WTC11 (cell line): ENCODE measurements around the gene SKA2. TPM values are rescaled to one million over a fixed set of nuclear protein-coding genes. Genes with fewer than 3 reads are reported as not detected.
A peak's percentile ranks its signal among the peaks of the same experiment; 100 is the strongest.

Experiments
- ATAC-seq: fragments of 200-7000 bp; cut with Tn5 transposase; 2 replicates; pipeline ENCODE4 v1.10.0; 2021; ENCODE audit warnings: mild to moderate bottlenecking, moderate library complexity
- CTCF ChIA-PET: fragments of 300-600 bp; sonication (Branson Sonifier 250); formaldehyde crosslinking; loops from one replicate; lab custom pipeline; 2021; ENCODE audit warnings: antibody characterized with exemption; lab: Charles Lee
- POLR2A ChIA-PET: fragments of 350-600 bp; sonication (Branson Sonifier 250); formaldehyde crosslinking; loops from one replicate; lab custom pipeline; 2021; ENCODE audit warnings: antibody characterized with exemption; lab: Charles Lee
- DNase-seq: peaks from one replicate; pipeline ENCODE4 v3.0.0; 2021; ENCODE audit warnings: low spot score
- H3K27ac Mint-ChIP-seq: 2 replicates; pipeline ENCODE4 v1.8.0; 2021; ENCODE audit warnings: mixed read lengths
- H3K27me3 Mint-ChIP-seq: 2 replicates; pipeline ENCODE4 v1.8.0; 2021; ENCODE audit warnings: low read depth, mild to moderate bottlenecking, moderate library complexity, mixed read lengths
- H3K36me3 Mint-ChIP-seq: 2 replicates; pipeline ENCODE4 v1.8.0; 2021; ENCODE audit warnings: mixed read lengths
- H3K4me1 Mint-ChIP-seq: 2 replicates; pipeline ENCODE4 v1.8.0; 2022; ENCODE audit warnings: mixed read lengths
- H3K4me3 Mint-ChIP-seq: 2 replicates; pipeline ENCODE4 v1.8.0; 2021; ENCODE audit warnings: mild to moderate bottlenecking, moderate library complexity, mixed read lengths
- H3K9me3 Mint-ChIP-seq: 2 replicates; pipeline ENCODE4 v1.8.0; 2021; ENCODE audit warnings: mixed read lengths
- E2F5 ChIP-seq: sonication (generic); formaldehyde crosslinking; IDR thresholded peaks from 2 replicates; pipeline ENCODE4 v1.8.1; 2022; ENCODE audit warnings: mild to moderate bottlenecking, moderate library complexity, missing genetic modification reagents
- ESRRA ChIP-seq: sonication (generic); formaldehyde crosslinking; IDR thresholded peaks from 2 replicates; pipeline ENCODE4 v1.8.1; 2022; ENCODE audit warnings: mild to moderate bottlenecking, missing genetic modification reagents, borderline replicate concordance
- FOXJ3 ChIP-seq: sonication (generic); formaldehyde crosslinking; IDR thresholded peaks from 2 replicates; pipeline ENCODE4 v1.9.0; 2021; ENCODE audit warnings: missing genetic modification reagents, mild to moderate bottlenecking, borderline replicate concordance
- HMGA2 ChIP-seq: fragments of 250-450 bp; sonication (Bioruptor Pico); IDR thresholded peaks from 2 replicates; pipeline ENCODE4 v1.4.0; 2021; ENCODE audit warnings: mild to moderate bottlenecking, moderate library complexity
- MAX ChIP-seq: sonication (generic); formaldehyde crosslinking; IDR thresholded peaks from 2 replicates; pipeline ENCODE4 v1.8.0; 2022; ENCODE audit warnings: mild to moderate bottlenecking, missing genetic modification reagents
- MYBL2 ChIP-seq: sonication (generic); formaldehyde crosslinking; IDR thresholded peaks from 2 replicates; pipeline ENCODE4 v1.8.1; 2023; ENCODE audit warnings: mild to moderate bottlenecking, moderate library complexity, missing genetic modification reagents
- NR3C1 ChIP-seq: sonication (generic); formaldehyde crosslinking; conservative IDR thresholded peaks from 2 replicates; pipeline ENCODE4 v1.8.1; 2023; ENCODE audit warnings: low read depth, mild to moderate bottlenecking, missing genetic modification reagents
- SOX15 ChIP-seq: fragments of 250-450 bp; sonication (Bioruptor Pico); IDR thresholded peaks from 2 replicates; pipeline ENCODE4 v1.9.0; 2021; ENCODE audit warnings: mild to moderate bottlenecking
- TP53 ChIP-seq: sonication (generic); formaldehyde crosslinking; IDR thresholded peaks from 2 replicates; pipeline ENCODE4 v1.8.1; 2023; ENCODE audit warnings: mild to moderate bottlenecking, missing genetic modification reagents
- ZBTB21 ChIP-seq: sonication (generic); formaldehyde crosslinking; IDR thresholded peaks from 2 replicates; pipeline ENCODE4 v1.8.1; 2023; ENCODE audit warnings: mild to moderate bottlenecking, missing genetic modification reagents, borderline replicate concordance
- ZBTB43 ChIP-seq: sonication (generic); formaldehyde crosslinking; IDR thresholded peaks from 2 replicates; pipeline ENCODE4 v1.8.1; 2023; ENCODE audit warnings: mild to moderate bottlenecking, missing genetic modification reagents
- ZMAT4 ChIP-seq: fragments of 250-450 bp; sonication (Bioruptor Pico); IDR thresholded peaks from 2 replicates; pipeline ENCODE4 v1.9.0; 2021; ENCODE audit warnings: mild to moderate bottlenecking
- ZNF138 ChIP-seq: sonication (generic); formaldehyde crosslinking; conservative IDR thresholded peaks from 2 replicates; pipeline ENCODE4 v1.8.1; 2022; ENCODE audit warnings: mild to moderate bottlenecking, moderate library complexity, missing genetic modification reagents
- ZNF219 ChIP-seq: sonication (generic); formaldehyde crosslinking; IDR thresholded peaks from 2 replicates; pipeline ENCODE4 v1.8.0; 2023; ENCODE audit warnings: missing genetic modification reagents, mild to moderate bottlenecking, borderline replicate concordance
- ZNF317 ChIP-seq: sonication (generic); formaldehyde crosslinking; IDR thresholded peaks from 2 replicates; pipeline ENCODE4 v1.8.1; 2023; ENCODE audit warnings: low read depth, mild to moderate bottlenecking, moderate library complexity, missing genetic modification reagents, borderline replicate concordance
- total RNA-seq: library from RNA; stranded (reverse); gene quantifications from 3 replicates; pipeline ENCODE4 v1.2.3, GENCODE V29; 2021
- TF ChIP-seq, protein P1 (sequence below): sonication (generic); formaldehyde crosslinking; conservative IDR thresholded peaks from 2 replicates; pipeline ENCODE4 v1.8.1; 2023; ENCODE audit warnings: mild to moderate bottlenecking, low read depth, missing genetic modification reagents, moderate library complexity
- TF ChIP-seq, protein P2 (sequence below): sonication (generic); formaldehyde crosslinking; IDR thresholded peaks from 2 replicates; pipeline ENCODE4 v1.8.0; 2022; ENCODE audit warnings: missing genetic modification reagents
- TF ChIP-seq, protein P3 (sequence below): sonication (generic); formaldehyde crosslinking; IDR thresholded peaks from 2 replicates; pipeline ENCODE4 v1.8.1; 2022; ENCODE audit warnings: low read depth, missing genetic modification reagents, borderline replicate concordance
- TF ChIP-seq, protein P4 (sequence below): sonication (generic); formaldehyde crosslinking; IDR thresholded peaks from 2 replicates; pipeline ENCODE4 v1.8.0; 2022; ENCODE audit warnings: mild to moderate bottlenecking, missing genetic modification reagents

Gene SKA2
- total RNA-seq, 1 experiment from 2014 or later = 80.0 TPM

DNA sequence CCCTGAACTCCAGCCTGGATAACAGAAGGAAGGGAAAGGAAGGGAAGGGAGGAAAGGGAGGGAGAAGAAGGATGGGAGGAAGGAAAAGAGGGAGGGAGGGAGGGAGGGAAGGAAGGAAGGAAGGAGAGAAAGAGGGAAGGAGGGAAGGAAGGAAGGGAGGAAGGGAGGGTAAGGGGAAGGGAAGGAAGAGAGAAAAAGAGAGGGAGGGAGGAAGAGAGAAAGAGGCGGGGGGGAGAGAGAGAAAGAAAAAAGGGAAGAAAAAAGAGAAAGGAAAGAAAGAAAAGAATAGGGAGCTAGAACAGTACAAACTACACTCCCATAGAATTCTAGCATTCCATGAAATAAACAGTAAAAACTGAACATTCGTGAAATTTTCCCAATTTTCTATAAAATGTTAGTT is 25.2 kb downstream of the SKA2 start (continued):
- no peak for TF ChIP-seq ZBTB43
- no peak for TF ChIP-seq FOXJ3 (CRISPR knock-in tag)
- TF ChIP-seq ZNF317 (CRISPR knock-in tag) = no peak

DNA sequence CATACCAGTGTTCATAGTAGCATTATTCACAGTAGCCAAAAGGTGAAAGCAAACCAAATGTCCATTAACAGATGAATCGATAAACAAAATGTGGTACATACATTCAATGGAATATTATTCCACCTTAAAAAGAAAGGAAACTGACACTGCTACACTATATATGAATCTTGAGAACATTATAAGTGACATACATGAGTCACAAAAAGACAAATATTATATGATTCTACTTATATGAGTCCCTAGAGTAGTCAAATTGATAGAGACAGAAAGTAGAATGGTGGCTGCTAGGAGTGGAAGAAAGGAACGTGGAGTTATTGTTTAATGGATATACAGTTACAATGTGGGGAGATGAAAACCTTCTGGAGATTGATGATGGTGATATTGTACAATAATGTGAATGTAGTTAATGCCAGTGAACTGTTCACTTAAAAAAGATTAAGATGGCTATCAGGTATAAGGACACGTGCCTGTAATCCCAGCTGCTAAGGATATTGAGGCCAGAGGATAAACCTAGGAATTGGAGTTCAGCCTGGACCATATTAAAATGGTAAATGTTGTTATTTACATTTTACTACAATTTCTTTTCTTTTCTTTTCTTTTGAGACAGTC is 28.1 kb downstream of the SKA2 start:
- TF ChIP-seq, protein P1, sequence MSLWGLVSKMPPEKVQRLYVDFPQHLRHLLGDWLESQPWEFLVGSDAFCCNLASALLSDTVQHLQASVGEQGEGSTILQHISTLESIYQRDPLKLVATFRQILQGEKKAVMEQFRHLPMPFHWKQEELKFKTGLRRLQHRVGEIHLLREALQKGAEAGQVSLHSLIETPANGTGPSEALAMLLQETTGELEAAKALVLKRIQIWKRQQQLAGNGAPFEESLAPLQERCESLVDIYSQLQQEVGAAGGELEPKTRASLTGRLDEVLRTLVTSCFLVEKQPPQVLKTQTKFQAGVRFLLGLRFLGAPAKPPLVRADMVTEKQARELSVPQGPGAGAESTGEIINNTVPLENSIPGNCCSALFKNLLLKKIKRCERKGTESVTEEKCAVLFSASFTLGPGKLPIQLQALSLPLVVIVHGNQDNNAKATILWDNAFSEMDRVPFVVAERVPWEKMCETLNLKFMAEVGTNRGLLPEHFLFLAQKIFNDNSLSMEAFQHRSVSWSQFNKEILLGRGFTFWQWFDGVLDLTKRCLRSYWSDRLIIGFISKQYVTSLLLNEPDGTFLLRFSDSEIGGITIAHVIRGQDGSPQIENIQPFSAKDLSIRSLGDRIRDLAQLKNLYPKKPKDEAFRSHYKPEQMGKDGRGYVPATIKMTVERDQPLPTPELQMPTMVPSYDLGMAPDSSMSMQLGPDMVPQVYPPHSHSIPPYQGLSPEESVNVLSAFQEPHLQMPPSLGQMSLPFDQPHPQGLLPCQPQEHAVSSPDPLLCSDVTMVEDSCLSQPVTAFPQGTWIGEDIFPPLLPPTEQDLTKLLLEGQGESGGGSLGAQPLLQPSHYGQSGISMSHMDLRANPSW = no peak
- TF ChIP-seq, protein P2, sequence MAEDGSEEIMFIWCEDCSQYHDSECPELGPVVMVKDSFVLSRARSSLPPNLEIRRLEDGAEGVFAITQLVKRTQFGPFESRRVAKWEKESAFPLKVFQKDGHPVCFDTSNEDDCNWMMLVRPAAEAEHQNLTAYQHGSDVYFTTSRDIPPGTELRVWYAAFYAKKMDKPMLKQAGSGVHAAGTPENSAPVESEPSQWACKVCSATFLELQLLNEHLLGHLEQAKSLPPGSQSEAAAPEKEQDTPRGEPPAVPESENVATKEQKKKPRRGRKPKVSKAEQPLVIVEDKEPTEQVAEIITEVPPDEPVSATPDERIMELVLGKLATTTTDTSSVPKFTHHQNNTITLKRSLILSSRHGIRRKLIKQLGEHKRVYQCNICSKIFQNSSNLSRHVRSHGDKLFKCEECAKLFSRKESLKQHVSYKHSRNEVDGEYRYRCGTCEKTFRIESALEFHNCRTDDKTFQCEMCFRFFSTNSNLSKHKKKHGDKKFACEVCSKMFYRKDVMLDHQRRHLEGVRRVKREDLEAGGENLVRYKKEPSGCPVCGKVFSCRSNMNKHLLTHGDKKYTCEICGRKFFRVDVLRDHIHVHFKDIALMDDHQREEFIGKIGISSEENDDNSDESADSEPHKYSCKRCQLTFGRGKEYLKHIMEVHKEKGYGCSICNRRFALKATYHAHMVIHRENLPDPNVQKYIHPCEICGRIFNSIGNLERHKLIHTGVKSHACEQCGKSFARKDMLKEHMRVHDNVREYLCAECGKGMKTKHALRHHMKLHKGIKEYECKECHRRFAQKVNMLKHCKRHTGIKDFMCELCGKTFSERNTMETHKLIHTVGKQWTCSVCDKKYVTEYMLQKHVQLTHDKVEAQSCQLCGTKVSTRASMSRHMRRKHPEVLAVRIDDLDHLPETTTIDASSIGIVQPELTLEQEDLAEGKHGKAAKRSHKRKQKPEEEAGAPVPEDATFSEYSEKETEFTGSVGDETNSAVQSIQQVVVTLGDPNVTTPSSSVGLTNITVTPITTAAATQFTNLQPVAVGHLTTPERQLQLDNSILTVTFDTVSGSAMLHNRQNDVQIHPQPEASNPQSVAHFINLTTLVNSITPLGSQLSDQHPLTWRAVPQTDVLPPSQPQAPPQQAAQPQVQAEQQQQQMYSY = no peak
- TF ChIP-seq E2F5 (CRISPR knock-in tag) (no peak), ZMAT4 (no peak), ZNF317 (CRISPR knock-in tag) (no peak), MYBL2 (CRISPR knock-in tag) (no peak), HMGA2 (CRISPR knock-in tag) (no peak)
- DNase-seq = no peak
- Mint-ChIP-seq H3K4me3 (no peak overlapping the region), H3K4me1 (no peaks in the 10 kb centered on the region), H3K27ac (no peak overlapping the region), H3K9me3 (no peaks in the 10 kb centered on the region), H3K27me3 (no peaks in the 10 kb centered on the region), H3K36me3 (peaks cover 29% of the 10 kb centered on the region)
- ATAC-seq = no peak
- ChIA-PET POLR2A (no interaction called here), CTCF (no interaction called here)

DNA sequence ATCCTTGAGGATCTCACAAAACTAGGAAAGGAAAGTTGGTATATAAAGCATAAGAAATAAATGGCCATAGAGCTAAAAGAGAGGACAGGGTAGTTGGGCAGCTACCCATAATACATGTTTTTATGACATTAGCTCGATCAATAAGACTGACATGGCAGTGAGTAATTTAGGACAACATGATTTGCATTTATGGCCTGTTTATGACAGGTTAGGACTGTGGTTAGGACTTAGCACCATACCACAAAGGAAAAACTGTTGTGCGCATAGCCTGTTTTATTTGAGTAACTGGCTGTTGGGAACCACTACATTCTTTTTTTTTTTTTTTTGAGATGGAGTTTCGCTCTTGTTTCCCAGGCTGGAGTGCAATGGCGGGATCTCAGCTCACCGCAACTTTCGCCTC is 30.3 kb downstream of the SKA2 start:
- DNase-seq (no peak), ATAC-seq (no peak)
- Mint-ChIP-seq H3K4me3 (no peak overlapping the region), H3K27ac (0 out of 2 replicates have a peak overlapping the region, but pooled peaks have one; percentile 24), H3K4me1 (no peaks in the 10 kb centered on the region), H3K27me3 (no peaks in the 10 kb centered on the region), H3K36me3 (peaks cover 32% of the 10 kb centered on the region), H3K9me3 (no peaks in the 10 kb centered on the region)
- ChIA-PET POLR2A (no interaction called here), CTCF (no interaction called here)
- TF ChIP-seq E2F5 (CRISPR knock-in tag) = no peak
- no peak for TF ChIP-seq ZNF219 (CRISPR knock-in tag)
- no peak for TF ChIP-seq ZNF138 (CRISPR knock-in tag)
- TF ChIP-seq ZBTB21 (CRISPR knock-in tag) = no peak
- no peak for TF ChIP-seq TP53 (CRISPR knock-in tag)
- TF ChIP-seq MAX (CRISPR knock-in tag) = no peak
- no peak for TF ChIP-seq ZNF317 (CRISPR knock-in tag)
- no peak for TF ChIP-seq ESRRA
- TF ChIP-seq NR3C1 (CRISPR knock-in tag) = no peak
- no peak for TF ChIP-seq SOX15 (CRISPR knock-in tag)
- TF ChIP-seq, protein P3, sequence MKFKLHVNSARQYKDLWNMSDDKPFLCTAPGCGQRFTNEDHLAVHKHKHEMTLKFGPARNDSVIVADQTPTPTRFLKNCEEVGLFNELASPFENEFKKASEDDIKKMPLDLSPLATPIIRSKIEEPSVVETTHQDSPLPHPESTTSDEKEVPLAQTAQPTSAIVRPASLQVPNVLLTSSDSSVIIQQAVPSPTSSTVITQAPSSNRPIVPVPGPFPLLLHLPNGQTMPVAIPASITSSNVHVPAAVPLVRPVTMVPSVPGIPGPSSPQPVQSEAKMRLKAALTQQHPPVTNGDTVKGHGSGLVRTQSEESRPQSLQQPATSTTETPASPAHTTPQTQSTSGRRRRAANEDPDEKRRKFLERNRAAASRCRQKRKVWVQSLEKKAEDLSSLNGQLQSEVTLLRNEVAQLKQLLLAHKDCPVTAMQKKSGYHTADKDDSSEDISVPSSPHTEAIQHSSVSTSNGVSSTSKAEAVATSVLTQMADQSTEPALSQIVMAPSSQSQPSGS = no peak
- TF ChIP-seq, protein P4, sequence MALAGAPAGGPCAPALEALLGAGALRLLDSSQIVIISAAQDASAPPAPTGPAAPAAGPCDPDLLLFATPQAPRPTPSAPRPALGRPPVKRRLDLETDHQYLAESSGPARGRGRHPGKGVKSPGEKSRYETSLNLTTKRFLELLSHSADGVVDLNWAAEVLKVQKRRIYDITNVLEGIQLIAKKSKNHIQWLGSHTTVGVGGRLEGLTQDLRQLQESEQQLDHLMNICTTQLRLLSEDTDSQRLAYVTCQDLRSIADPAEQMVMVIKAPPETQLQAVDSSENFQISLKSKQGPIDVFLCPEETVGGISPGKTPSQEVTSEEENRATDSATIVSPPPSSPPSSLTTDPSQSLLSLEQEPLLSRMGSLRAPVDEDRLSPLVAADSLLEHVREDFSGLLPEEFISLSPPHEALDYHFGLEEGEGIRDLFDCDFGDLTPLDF (CRISPR knock-in tag) = no peak
